Upper lobe of left lung (tissue), 4 donors: Measurements from ENCODE around the gene ZFAND5.

Experiments
- POLR2A ChIP-seq, 4 donors: fragments of 450-650 bp; IDR thresholded peaks; one replicate each; pipeline ENCODE4 v1.5.1; 2016 to 2017; ENCODE audit warnings: antibody characterized with exemption in 4 of 4, mild to moderate bottlenecking in 2 of 4
- TF ChIP-seq, protein P1 (sequence below), 6 experiments: fragments of 450-650 bp in 4 of 6; fragments of 200-600 bp in 2 of 6; sonication (generic) in 2 of 6; IDR thresholded peaks; one replicate each; pipeline ENCODE4 v1.5.1; 2016 to 2019; ENCODE audit warnings: antibody characterized with exemption in 6 of 6

DNA sequence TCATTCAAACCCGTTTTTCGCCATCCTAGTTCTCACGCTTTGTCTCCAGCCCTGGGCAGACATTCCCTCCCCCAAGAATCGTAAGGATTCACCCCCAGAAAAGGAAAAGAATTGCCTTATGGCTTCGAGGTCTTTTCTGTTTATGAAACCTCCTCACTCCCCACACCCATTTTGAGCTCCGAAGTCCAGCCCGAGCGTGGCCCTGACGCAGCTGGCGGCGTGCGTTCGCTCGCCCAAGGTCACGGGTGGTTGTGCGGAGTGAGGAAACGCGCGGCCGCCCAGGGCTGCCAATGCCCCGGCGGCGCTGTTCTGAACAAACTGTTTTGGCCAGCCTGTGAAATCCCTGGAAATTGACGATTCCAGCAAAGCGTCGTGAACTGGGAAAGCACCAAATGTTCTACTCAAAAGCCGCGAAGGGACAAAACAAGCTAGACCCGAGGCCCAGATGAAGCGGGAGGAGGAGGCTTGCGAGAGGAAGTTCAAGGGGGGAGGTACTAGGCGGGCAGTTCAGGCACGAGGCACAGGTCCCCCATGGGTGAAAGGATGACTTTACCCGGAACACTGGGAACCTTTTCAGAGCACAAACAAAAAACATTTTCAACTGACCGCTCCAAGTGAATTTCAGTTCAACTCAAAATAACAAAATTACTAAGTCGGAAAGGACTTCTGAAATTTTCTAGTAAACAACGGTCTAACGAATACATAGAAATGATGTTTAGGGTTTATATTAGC lies 683 bp upstream of the ZFAND5 start:
- no peak for TF ChIP-seq POLR2A (IDR thresholded peaks at IDR 0.05)
- TF ChIP-seq, protein P1, sequence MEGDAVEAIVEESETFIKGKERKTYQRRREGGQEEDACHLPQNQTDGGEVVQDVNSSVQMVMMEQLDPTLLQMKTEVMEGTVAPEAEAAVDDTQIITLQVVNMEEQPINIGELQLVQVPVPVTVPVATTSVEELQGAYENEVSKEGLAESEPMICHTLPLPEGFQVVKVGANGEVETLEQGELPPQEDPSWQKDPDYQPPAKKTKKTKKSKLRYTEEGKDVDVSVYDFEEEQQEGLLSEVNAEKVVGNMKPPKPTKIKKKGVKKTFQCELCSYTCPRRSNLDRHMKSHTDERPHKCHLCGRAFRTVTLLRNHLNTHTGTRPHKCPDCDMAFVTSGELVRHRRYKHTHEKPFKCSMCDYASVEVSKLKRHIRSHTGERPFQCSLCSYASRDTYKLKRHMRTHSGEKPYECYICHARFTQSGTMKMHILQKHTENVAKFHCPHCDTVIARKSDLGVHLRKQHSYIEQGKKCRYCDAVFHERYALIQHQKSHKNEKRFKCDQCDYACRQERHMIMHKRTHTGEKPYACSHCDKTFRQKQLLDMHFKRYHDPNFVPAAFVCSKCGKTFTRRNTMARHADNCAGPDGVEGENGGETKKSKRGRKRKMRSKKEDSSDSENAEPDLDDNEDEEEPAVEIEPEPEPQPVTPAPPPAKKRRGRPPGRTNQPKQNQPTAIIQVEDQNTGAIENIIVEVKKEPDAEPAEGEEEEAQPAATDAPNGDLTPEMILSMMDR (IDR thresholded peaks at IDR 0.05) = peak in 3 of 6 experiments; percentile 6 to 32 (median 20)
